ENCODE results near the gene POFUT2. TPM values are rescaled to one million over a fixed set of nuclear protein-coding genes. Genes with fewer than 3 reads are reported as not detected.

POFUT2 gene
- total RNA-seq, 1 donor from 2014 or later = 22.5 TPM

DNA sequence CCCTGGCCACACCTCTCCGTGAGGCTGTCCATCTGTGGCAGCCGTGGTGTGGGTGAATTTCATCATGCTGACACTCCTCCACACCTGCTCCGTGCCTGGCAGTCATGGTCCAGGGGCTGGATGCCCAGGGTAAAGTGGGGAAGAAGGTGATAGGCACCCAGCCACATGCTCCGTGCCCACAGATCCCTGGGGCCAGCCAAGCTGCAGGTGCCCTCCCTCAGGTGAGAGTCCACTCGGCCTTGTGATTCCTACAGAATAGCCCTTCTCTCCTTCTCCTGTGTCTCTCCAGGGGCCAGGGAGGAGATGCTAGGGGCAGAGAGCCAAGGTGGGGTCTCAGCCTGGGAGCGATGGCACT lies 16.8 kb upstream of the POFUT2 start:
- H3K4me3 ChIP-seq (ENCODE audit: low read depth, low read length) = no peak overlapping the region
- H3K36me3 ChIP-seq (ENCODE audit: control insufficient read depth, insufficient read depth, low read length) = no peaks in the 10 kb centered on the region
- DNase-seq (ENCODE audit: low read depth) = no peak
- TF ChIP-seq, protein P1, sequence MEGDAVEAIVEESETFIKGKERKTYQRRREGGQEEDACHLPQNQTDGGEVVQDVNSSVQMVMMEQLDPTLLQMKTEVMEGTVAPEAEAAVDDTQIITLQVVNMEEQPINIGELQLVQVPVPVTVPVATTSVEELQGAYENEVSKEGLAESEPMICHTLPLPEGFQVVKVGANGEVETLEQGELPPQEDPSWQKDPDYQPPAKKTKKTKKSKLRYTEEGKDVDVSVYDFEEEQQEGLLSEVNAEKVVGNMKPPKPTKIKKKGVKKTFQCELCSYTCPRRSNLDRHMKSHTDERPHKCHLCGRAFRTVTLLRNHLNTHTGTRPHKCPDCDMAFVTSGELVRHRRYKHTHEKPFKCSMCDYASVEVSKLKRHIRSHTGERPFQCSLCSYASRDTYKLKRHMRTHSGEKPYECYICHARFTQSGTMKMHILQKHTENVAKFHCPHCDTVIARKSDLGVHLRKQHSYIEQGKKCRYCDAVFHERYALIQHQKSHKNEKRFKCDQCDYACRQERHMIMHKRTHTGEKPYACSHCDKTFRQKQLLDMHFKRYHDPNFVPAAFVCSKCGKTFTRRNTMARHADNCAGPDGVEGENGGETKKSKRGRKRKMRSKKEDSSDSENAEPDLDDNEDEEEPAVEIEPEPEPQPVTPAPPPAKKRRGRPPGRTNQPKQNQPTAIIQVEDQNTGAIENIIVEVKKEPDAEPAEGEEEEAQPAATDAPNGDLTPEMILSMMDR (IDR thresholded peaks at IDR 0.05; ENCODE audit: insufficient read depth, low read length, poor library complexity, severe bottlenecking) = no peak
- H3K27me3 ChIP-seq (ENCODE audit: control insufficient read depth, insufficient read depth, low read length) = no peaks in the 10 kb centered on the region

DNA sequence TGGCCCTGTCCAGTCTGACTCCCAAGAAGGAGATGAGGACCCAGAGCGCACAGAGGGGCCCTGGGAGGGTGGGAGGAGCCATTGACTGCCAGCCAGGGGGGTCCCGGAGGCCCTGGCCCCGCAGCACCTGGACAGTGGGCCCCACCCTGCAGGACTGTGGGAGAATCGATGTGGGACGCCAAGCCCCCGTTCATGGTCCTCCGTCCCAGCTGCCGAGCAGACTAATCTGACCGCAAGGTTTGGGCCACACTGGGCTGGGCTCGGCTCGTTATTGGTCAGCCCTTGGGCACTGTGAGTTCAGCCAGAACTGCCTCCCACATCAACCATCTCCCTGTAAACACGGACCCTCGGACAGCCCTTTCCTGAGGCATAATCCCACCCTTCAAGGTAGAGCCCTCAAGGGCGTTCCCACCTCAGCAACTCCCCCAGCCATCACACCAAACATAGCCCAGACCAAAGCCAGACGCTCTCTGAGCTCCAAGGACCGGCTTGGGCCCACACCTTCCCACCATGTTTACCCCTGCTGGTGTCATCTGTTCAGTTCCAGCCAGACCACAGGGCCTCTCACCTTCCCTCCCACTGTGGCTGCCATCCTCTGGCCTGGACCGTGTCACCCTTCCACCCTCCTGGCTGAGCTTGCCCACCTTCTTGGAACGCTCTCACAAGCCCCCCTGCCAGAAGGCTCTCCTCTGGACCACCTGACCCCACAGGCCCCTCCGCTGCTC lies 16.2 kb upstream of the POFUT2 start:
- no peak for DNase-seq (ENCODE audit: low read depth)
- TF ChIP-seq, protein P1 (IDR thresholded peaks at IDR 0.05; ENCODE audit: insufficient read depth, low read length, poor library complexity, severe bottlenecking) = no peak
- Histone ChIP-seq H3K4me3 (ENCODE audit: low read depth, low read length) (no peak overlapping the region), H3K36me3 (ENCODE audit: control insufficient read depth, insufficient read depth, low read length) (no peaks in the 10 kb centered on the region), H3K27me3 (ENCODE audit: control insufficient read depth, insufficient read depth, low read length) (no peaks in the 10 kb centered on the region)

DNA sequence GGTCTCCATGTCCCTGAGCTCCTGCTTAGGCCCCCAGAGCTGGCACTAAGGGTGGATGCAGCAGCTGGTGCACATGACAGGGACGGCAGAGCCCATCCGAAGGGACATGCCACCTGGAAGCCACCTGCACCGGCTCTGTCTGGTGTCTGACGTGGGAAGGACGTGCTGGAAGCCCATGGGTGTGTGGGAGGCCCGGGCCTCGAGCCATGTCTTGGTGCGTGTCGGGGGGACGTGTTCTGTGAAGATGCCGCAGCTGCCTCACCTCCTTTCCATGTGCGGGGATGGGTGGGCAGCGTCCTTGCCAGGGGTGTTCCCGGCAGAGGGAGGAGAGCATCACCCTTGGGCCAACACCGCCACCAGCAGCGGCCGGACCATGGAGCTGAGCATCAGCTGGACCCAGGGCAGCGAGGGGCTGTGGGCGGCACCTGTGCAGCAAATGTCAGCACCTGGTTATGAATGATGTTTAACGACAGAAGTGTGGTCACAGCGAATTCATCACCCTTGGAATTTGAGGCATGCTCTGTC lies 15.5 kb upstream of the POFUT2 start:
- Histone ChIP-seq H3K4me3 (ENCODE audit: low read depth, low read length) (no peak overlapping the region), H3K36me3 (ENCODE audit: control insufficient read depth, insufficient read depth, low read length) (no peaks in the 10 kb centered on the region), H3K27me3 (ENCODE audit: control insufficient read depth, insufficient read depth, low read length) (no peaks in the 10 kb centered on the region)
- no peak for DNase-seq (ENCODE audit: low read depth)
- TF ChIP-seq, protein P1 (IDR thresholded peaks at IDR 0.05; ENCODE audit: insufficient read depth, low read length, poor library complexity, severe bottlenecking) = no peak

DNA sequence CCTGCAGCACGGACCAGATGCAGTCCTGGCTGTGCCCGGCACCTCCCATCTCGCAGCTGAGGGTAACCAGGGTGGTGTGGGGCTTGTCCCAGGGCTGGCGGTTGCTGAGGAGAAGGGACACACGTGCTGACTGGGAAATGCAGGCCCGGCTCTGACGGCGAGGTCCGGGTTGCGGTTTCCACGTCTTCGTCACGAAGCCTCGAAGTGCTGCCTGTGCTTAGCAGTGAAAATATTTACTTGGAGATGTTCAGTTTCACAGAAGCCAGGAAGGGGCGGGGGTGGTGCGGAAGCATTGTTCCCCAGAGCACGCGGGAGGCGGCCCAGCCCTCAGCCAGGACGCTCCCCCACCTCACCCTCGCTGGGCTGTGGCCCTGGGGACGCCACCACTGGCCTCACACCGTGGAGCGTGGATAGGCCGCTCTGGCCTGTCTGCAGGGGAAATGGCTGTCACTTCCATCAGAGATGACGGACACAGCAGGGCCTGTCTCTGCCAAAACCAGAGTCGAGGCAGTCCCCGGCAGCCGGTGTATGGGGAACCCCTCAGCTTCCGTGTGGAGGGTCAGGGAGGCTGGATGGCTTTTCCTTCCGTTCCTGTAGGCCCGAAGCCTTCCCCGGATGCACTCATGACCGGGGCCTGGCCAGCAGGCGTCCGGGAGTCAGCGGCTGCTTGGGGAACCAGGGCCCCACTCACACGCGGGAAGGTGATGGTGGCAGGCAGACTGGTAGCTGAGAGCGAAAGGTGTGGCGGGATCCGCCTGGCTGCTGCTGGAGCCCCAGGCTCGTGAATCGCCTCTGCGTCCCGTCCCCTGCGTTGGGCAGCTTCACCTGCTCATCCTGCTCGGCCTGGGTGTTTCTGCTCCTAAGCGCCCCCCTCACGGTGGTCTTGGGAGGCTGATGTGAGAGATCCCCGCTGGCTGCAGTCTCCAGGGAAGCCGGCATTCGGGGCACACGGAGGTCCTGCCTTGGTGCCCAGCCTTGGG lies 14.7 kb upstream of the POFUT2 start:
- Histone ChIP-seq H3K36me3 (ENCODE audit: control insufficient read depth, insufficient read depth, low read length) (no peaks in the 10 kb centered on the region), H3K27me3 (ENCODE audit: control insufficient read depth, insufficient read depth, low read length) (no peaks in the 10 kb centered on the region), H3K4me3 (ENCODE audit: low read depth, low read length) (no peak overlapping the region)
- DNase-seq (ENCODE audit: low read depth) = no peak
- TF ChIP-seq, protein P1 (IDR thresholded peaks at IDR 0.05; ENCODE audit: insufficient read depth, low read length, poor library complexity, severe bottlenecking) = no peak

DNA sequence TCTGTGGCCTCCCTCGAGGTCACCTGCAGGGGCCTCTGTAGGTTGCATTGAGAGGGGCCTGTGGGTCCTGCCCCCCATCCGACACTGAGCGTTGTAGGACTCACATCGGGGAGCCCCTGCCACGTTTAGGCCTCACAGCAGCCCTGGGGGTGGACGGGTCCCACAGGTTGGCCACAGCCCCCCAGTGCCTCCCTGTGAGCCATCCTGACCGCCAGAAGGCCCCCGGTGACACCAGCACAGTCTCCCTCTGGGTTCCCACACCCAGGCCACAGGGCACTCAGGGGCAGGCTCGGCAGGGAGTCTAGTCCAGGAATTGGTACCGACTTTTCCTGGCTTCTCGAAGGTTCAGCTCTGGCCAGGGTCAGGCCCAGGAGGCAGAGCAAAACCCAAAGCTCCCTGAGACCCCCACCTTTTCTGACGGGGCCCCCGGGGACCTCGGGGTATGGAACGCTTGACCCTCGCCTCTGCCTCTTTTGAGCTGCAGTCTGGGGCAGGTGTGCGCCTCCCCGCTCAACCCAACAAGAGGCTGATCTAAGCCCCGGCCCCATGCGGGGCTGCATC lies 13.9 kb upstream of the POFUT2 start:
- Histone ChIP-seq H3K4me3 (ENCODE audit: low read depth, low read length) (no peak overlapping the region), H3K36me3 (ENCODE audit: control insufficient read depth, insufficient read depth, low read length) (no peaks in the 10 kb centered on the region), H3K27me3 (ENCODE audit: control insufficient read depth, insufficient read depth, low read length) (no peaks in the 10 kb centered on the region)
- DNase-seq (ENCODE audit: low read depth) = no peak
- TF ChIP-seq, protein P1 (IDR thresholded peaks at IDR 0.05; ENCODE audit: insufficient read depth, low read length, poor library complexity, severe bottlenecking) = no peak

Data from kidney epithelial cell (primary cell).